ENCODE data around the gene GCN1. TPM values are rescaled to one million over a fixed set of nuclear protein-coding genes. Genes with fewer than 3 reads are reported as not detected.
A peak's percentile ranks its signal among the peaks of the same experiment; 100 is the strongest.

The GCN1 gene
- total RNA-seq, 4 donors from 2014 or later, result 52.5 to 99.4 (median 72.1) TPM

DNA sequence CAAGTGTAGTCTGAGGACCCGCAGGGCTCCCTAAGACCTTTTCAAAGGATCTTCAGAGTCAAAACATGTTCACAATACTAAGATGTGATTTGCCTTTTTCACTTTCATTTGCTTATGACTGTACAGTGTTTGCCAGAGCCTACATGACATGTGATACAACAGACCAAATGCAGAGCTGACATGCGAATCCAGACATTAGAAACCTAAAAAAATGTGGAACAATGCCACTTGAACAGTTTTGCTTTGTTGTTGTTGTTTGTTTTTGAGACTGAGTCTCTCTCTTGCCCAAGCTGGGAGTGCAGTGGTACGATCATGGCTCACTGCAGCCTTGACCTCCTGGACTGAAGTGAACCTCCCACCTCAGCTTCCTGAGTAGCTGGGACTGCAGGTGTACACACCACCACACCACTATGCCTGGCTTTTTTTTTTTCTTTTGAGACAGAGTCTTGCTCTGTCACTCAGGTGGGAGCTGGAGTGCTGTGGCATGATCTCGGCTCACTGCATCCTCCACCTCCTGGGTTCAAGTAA lies 72.7 kb downstream of the GCN1 start:
- DNase-seq (ENCODE audit: low spot score) (no peak), ATAC-seq (ENCODE audit: low FRiP score) (no peak)
- TF ChIP-seq CTCF (IDR thresholded peaks at IDR 0.05), result no peak

DNA sequence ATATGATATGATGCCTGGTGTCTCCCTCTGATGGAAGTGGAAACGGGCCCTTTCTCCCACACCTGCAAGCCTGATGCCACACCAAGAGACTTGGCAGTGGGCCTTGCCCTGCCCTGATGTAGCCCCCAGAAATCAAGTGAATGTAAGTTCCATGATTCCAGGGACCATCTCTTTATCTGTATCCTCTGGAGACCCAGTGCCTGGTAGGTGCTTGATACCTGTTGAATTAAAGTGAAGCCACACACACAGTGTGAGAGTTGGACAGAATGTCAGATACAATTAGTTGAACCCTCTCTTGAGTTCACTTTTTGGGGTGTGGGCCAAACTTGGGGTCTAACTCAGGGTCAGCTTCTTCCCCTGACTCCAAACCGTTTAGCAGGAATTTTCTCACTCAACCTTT lies 73.2 kb downstream of the GCN1 start:
- ATAC-seq (ENCODE audit: low FRiP score), result no peak
- no peak for DNase-seq (ENCODE audit: low spot score)
- TF ChIP-seq CTCF (IDR thresholded peaks at IDR 0.05), result no peak

DNA sequence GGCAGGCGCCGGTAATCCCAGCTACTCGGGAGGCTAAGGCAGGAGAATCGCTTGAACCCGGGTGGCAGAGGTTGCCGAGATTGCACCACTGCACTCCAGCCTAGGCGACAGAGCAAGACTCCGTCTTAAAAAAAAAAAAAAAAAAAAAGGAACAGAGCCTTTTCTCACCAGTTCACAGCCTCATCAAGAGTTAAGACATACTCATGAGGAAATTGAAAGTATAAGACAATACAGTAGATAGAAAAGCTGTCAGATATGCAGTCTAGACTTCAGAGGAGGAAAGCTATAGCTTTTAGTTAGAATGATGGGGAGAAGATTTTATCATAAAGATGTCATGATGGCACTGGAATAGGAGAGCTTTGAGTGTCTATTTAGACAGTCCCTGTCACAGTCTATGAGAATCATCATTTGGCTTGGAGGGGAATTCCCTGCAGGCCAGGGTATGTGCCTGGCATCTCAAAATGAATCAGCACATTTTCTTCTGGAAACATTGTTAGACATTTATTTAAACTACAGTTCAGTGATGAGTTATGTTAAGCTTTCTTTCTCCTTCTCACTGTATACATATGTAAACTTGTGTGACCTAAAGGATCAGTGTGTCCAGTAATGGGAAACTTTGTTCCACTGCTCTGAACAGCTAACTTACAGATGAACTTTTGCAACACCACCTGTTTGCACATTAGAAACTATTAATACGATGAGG lies 75.1 kb downstream of the GCN1 start:
- no peak for TF ChIP-seq CTCF (IDR thresholded peaks at IDR 0.05)
- no peak for ATAC-seq (ENCODE audit: low FRiP score)

GRCh38 chr12:120118321-120119061 lies 76.0 kb downstream of the GCN1 start:
- no peak for TF ChIP-seq CTCF (IDR thresholded peaks at IDR 0.05)

More for the DNA sequence above, 75.1 kb downstream of the GCN1 start:
- no peak for DNase-seq (ENCODE audit: low spot score)

GRCh38 chr12:120117961-120118320 lies 76.6 kb downstream of the GCN1 start:
- ATAC-seq (ENCODE audit: low FRiP score), result no peak
- no peak for TF ChIP-seq CTCF (IDR thresholded peaks at IDR 0.05)
- DNase-seq (ENCODE audit: low spot score), result no peak

More at GRCh38 chr12:120118321-120119061, 76.0 kb downstream of the GCN1 start:
- DNase-seq (ENCODE audit: low spot score) (no peak), ATAC-seq (ENCODE audit: low FRiP score) (no peak)

DNA sequence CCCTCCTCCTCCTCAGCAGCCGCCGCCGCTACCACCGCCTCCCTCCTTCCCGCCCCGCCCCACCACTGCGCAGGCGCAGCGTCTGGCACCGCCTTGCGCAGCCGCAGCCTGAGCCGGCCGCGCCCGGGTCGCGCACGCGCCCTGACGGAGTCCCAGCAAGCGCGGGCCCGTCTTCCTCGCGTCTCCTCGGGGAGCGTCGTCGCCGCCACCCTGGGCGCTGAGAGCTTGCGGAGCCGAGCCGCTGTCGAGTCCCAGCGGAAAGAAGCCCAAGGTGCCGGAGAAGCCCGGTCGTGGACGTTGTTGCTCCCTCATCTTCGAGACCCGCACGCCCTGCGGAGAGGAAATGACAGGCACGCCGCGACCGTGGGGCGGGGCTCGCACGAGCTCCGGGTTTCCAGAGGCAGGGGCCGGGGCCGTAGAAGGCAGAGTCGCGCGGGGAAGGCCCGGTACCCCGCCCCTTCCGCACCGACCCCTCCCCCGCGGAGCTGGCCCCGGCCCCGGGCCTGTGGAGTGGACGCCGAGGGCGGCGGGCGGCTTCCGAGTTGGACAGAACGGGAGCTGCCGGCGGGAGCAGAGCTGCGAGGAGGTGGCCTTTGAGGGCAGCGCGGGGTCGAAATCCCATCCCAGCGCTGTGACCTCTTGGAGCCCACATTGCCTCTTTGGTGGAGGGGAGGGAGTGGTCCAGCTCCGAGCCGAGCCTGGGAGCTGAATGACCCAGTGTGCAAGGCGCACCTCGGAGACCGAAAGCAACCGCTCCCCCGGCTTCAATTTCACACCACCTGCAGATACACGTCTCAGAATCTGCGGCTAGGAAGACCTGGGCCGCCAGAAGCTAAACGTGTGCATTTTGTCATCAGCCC lies 77.5 kb downstream of the GCN1 start:
- no peak for TF ChIP-seq CTCF (IDR thresholded peaks at IDR 0.05)
- peak; percentile 91 for ATAC-seq (ENCODE audit: low FRiP score)
- DNase-seq (ENCODE audit: low spot score), result peak; percentile 77
